ENCODE measurements around the gene GLS. TPM values are rescaled to one million over a fixed set of nuclear protein-coding genes. Genes with fewer than 3 reads are reported as not detected.

The GLS gene
- total RNA-seq, 1 donor from 2014 or later = 180 TPM

DNA sequence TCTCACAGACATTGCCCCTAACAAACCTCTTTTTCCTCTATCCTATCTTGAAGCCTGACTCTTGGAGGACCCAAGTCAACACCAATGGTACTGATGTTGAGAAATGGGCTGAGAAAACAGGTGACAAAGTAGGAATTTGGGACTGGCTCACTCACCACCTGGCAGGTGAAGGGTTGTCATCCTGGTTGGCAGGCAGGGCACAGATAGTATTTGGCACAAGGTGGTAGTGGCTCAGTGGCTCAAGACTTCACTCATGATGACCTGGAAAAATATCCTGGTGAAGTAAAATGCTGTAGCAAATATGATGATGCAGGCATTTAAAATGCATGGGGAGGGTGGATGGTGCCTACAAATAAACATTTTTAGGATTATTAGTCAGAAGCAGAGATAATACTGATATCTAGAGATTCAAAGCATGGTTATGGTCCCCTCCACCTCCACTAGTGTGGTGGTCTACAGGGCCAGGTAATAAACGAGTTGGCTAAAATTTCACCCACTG, 38.0 kb upstream of the GLS start:
- intact Hi-C loops (cut with DNase I) = no loop called here
- H3K36me3 ChIP-seq = no peaks in the 10 kb centered on the region
- H3K27ac ChIP-seq = no peak overlapping the region
- DNase-seq (no peak), ATAC-seq (no peak)
- H3K4me1 ChIP-seq = peaks cover 7% of the 10 kb centered on the region
- no peak overlapping the region for H3K4me3 ChIP-seq
- TF ChIP-seq, protein P1, sequence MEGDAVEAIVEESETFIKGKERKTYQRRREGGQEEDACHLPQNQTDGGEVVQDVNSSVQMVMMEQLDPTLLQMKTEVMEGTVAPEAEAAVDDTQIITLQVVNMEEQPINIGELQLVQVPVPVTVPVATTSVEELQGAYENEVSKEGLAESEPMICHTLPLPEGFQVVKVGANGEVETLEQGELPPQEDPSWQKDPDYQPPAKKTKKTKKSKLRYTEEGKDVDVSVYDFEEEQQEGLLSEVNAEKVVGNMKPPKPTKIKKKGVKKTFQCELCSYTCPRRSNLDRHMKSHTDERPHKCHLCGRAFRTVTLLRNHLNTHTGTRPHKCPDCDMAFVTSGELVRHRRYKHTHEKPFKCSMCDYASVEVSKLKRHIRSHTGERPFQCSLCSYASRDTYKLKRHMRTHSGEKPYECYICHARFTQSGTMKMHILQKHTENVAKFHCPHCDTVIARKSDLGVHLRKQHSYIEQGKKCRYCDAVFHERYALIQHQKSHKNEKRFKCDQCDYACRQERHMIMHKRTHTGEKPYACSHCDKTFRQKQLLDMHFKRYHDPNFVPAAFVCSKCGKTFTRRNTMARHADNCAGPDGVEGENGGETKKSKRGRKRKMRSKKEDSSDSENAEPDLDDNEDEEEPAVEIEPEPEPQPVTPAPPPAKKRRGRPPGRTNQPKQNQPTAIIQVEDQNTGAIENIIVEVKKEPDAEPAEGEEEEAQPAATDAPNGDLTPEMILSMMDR (IDR thresholded peaks at IDR 0.05) = no peak
- H3K9me3 ChIP-seq = no peaks in the 10 kb centered on the region
- no peaks in the 10 kb centered on the region for H3K27me3 ChIP-seq (ENCODE audit: low read depth)

DNA sequence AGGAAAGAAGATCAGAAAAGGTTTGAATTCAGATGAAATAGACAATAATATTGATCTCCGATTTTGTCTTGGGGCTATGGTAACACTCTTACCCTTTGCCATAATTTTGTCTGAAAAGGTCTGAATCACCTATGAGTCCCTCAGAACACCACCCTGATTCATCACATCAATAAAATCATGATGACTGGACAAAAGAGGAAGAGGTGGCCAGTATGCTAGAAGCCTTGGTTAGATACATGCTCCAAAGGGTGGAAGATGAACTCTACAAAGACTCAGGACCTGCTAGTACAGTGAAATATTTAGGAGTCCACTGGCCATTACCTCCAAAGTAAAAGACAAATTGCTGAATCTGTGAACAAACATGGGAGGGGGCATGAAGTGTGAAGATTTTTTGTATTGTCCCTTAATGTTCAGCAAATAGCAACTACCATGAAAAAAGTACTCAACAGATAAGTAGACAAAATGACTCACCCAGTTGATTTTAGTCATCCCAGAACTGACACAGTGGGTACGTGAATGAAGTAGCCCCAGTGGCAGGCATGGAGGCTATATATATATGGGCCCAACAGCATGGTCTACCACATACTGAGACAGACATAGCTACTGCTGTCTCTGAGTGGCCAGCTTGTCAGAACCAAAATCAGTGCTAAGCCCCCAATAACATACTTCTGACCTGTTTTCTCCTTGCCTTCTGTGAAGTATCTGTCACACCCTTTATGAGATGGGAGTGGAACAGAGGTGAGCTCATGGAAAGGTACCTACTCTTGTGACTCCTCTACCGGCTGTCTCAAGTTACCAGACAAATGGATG, 36.5 kb upstream of the GLS start:
- no peaks in the 10 kb centered on the region for H3K9me3 ChIP-seq
- no peak overlapping the region for H3K4me3 ChIP-seq
- TF ChIP-seq, protein P1 (IDR thresholded peaks at IDR 0.05) = no peak
- H3K4me1 ChIP-seq = peaks cover 14% of the 10 kb centered on the region
- H3K36me3 ChIP-seq = no peaks in the 10 kb centered on the region
- ATAC-seq = no peak
- no peaks in the 10 kb centered on the region for H3K27me3 ChIP-seq (ENCODE audit: low read depth)
- H3K27ac ChIP-seq = no peak overlapping the region
- intact Hi-C loops (cut with DNase I) = no loop called here
- no peak for DNase-seq

DNA sequence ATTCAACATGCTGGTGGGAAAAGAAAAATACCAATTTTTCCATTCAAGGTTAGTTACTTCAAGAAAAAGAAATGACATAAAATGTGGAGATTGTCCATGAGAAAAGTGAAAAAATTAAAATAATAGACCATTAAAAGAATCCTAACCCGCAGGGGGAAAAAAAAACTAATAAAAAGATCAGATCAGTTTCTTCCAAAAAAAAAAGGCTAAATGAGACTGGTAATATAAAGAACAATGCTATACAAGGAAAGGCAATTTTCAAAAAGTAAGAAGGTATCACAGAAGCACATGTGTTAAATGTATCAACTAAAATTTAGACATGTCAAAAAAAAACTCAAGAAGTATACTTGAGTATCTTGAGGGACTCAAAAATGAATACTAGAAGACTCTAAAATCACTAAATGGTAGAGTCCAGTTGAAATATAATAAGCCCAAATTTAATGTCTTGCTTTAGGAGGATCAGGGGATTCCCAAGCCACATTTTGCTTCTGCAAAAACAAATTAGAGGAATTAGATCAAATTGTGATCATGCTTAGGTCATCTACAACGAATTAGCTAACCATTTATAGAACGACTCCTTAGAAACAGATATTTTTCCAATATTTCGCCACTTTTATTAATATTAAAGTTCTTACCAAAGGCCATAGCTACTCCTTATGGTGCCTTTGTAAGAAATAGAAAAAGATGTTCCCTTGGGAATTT, 35.8 kb upstream of the GLS start:
- DNase-seq (no peak), ATAC-seq (no peak)
- TF ChIP-seq, protein P1 (IDR thresholded peaks at IDR 0.05) = no peak
- intact Hi-C loops (cut with DNase I) = no loop called here
- H3K4me3 ChIP-seq = no peak overlapping the region
- H3K4me1 ChIP-seq = peaks cover 14% of the 10 kb centered on the region
- no peaks in the 10 kb centered on the region for H3K9me3 ChIP-seq
- H3K36me3 ChIP-seq = no peaks in the 10 kb centered on the region
- H3K27ac ChIP-seq = no peak overlapping the region
- no peaks in the 10 kb centered on the region for H3K27me3 ChIP-seq (ENCODE audit: low read depth)

DNA sequence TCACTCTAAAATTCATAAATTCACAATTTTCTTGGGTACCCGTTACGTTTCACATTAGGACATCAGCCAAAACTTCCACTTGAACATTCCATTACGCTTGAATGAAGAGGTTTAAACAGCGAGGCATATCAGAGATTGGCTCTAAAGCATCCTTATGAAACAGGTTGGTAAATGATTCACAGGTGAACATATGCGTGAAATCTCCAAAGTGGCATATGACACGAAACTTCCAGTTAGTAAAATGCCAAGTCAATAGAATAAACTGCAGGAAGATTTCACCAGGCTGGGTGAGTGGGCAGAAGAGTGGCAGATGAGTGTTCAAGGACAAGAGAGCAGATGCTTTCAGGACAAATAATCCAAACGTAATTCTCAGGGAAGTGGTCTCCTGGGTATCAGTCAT, 33.9 kb upstream of the GLS start:
- H3K27ac ChIP-seq = peak overlapping the region; percentile 28
- no peak overlapping the region for H3K4me3 ChIP-seq
- intact Hi-C loops (cut with DNase I) = no loop called here
- H3K36me3 ChIP-seq = no peaks in the 10 kb centered on the region
- peak; percentile 81 to 90 for ATAC-seq
- TF ChIP-seq, protein P1 (IDR thresholded peaks at IDR 0.05) = no peak
- peaks cover 14% of the 10 kb centered on the region for H3K4me1 ChIP-seq
- no peaks in the 10 kb centered on the region for H3K27me3 ChIP-seq (ENCODE audit: low read depth)
- no peaks in the 10 kb centered on the region for H3K9me3 ChIP-seq
- no peak for DNase-seq

DNA sequence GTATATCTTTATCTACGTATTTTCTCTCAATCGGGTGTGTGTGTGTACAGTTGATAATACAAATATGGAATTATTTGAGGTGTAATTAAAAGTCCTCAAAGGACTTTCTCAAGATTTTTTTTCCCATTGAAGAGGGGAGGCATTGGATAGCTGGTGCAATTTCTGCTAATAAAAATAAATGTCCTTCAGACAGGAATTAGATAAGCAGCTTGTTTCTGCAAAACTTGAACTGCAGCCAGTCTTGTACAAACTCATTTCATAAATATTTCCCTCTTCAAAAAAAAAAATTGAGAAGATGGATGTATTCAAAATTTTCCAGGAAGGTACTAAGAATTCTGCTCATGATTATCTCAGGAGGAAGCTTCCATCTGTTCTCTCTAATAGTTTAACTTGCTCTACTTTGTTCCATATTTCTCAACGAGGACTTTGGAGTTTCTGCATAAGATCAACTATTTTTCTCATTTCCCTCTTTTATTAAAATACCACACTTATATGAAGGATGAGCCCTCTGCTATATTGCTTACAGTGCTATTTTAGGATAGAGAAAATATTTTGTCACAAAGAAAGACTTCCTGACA, 33.0 kb upstream of the GLS start:
- Histone ChIP-seq H3K36me3 (no peaks in the 10 kb centered on the region), H3K9me3 (no peaks in the 10 kb centered on the region), H3K4me1 (peaks cover 14% of the 10 kb centered on the region), H3K4me3 (no peak overlapping the region), H3K27ac (peak overlapping the region; percentile 28), H3K27me3 (ENCODE audit: low read depth) (no peaks in the 10 kb centered on the region)
- intact Hi-C loops (cut with DNase I) = no loop called here
- TF ChIP-seq, protein P1 (IDR thresholded peaks at IDR 0.05) = no peak
- peak; percentile 16 to 75 for ATAC-seq
- DNase-seq = no peak
